Hepatocyte (in vitro differentiated cells): ENCODE measurements around the gene OXSM.

ENCODE experiments used
- EZH2 ChIP-seq: fragments of 200-600 bp; sonication (generic); IDR thresholded peaks from 2 replicates; pipeline ENCODE4 v1.6.1; 2016; ENCODE audit warnings: antibody characterized with exemption, mild to moderate bottlenecking, borderline replicate concordance
- EZH2phosphoT487 ChIP-seq: fragments of 200-600 bp; sonication (generic); IDR thresholded peaks from one replicate; pipeline ENCODE4 v1.6.1; 2018; ENCODE audit warnings: antibody characterized with exemption, mild to moderate bottlenecking, low read depth, moderate library complexity; ENCODE audit not compliant: unreplicated experiment, severe bottlenecking
- TF ChIP-seq, protein P1 (sequence below): fragments of 200-600 bp; sonication (generic); IDR thresholded peaks from 2 replicates; pipeline ENCODE4 v1.5.1; 2016; ENCODE audit warnings: antibody characterized with exemption, mild to moderate bottlenecking; ENCODE audit not compliant: poor library complexity

DNA sequence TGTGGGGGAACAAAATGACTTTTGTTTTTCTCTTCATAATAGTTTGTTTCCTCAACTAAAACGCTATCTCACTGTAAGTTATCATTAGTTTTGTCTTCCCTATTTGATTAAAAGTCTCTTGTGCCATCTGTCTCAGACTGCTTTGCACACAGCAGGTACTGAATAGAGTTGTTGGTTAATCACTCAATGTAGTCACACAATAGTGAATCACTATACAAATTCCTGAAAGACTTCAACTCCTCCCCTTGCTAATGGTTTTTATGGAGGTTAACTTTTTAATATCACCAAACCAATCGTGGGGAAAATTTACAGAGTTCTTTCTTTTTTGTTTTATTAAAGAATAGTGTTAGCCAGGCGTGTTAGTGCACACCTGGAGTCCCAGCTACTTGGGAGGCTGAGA, 4.1 kb upstream of the OXSM start:
- TF ChIP-seq, protein P1, sequence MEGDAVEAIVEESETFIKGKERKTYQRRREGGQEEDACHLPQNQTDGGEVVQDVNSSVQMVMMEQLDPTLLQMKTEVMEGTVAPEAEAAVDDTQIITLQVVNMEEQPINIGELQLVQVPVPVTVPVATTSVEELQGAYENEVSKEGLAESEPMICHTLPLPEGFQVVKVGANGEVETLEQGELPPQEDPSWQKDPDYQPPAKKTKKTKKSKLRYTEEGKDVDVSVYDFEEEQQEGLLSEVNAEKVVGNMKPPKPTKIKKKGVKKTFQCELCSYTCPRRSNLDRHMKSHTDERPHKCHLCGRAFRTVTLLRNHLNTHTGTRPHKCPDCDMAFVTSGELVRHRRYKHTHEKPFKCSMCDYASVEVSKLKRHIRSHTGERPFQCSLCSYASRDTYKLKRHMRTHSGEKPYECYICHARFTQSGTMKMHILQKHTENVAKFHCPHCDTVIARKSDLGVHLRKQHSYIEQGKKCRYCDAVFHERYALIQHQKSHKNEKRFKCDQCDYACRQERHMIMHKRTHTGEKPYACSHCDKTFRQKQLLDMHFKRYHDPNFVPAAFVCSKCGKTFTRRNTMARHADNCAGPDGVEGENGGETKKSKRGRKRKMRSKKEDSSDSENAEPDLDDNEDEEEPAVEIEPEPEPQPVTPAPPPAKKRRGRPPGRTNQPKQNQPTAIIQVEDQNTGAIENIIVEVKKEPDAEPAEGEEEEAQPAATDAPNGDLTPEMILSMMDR, result no peak
- TF ChIP-seq EZH2 (no peak), EZH2phosphoT487 (no peak)
